ENCODE data around the gene PLA2G4D. TPM values are rescaled to one million over a fixed set of nuclear protein-coding genes. Genes with fewer than 3 reads are reported as not detected.
A peak's percentile ranks its signal among the peaks of the same experiment; 100 is the strongest.

Gene PLA2G4D
- total and polyA plus RNA-seq, 5 donors from 2014 or later = not detected

- Mint-ChIP-seq H3K9me3 (peaks cover 0 to 4% (median 0%) of the 10 kb centered on the region in 7 donors), H3K27ac (no peak overlapping the region), H3K4me3 (no peak overlapping the region), H3K36me3 (no peaks in the 10 kb centered on the region), H3K27me3 (peaks cover 48% of the 10 kb centered on the region), H3K4me1 (peaks cover 0 to 18% (median 7%) of the 10 kb centered on the region in 4 donors)
- H3K9me3 ChIP-seq (ENCODE audit: control insufficient read depth in 2 of 2, low read length in 2 of 2) = no peaks in the 10 kb centered on the region
- ATAC-seq (ENCODE audit: low read depth in 2 of 2) (no peak), DNase-seq (no peak)
- H3K4me1 ChIP-seq (ENCODE audit: control insufficient read depth, insufficient read depth, low read length, poor library complexity, severe bottlenecking) = peaks cover 12% of the 10 kb centered on the region
- H3K27ac ChIP-seq (ENCODE audit: insufficient read depth, low read length, poor library complexity, severe bottlenecking) = no peak overlapping the region
- H3K4me3 ChIP-seq (ENCODE audit: low read depth, low read length) = no peak overlapping the region
- no peaks in the 10 kb centered on the region for H3K36me3 ChIP-seq (ENCODE audit: control insufficient read depth, insufficient read depth, low read length)
- peaks cover 3% of the 10 kb centered on the region for H3K27me3 ChIP-seq (ENCODE audit: control insufficient read depth, insufficient read depth, low read length)
Observed at GRCh38 chr15:42060797-42061196, 33.6 kb downstream of the PLA2G4D start.

DNA sequence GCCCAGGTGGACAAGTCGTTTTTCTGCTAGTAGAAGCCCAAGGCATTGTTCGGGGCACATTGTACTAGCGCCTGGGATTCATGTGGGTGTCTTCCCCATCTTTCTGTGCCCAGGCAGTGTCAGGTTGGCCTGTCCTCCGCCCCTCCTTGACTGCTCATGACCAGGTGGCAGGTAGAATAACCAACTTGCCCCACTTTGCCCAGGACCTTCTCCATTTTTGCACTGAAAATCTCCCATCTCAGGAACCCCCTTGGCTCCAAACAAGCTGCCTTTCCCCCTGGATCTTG lies 33.9 kb downstream of the PLA2G4D start:
- H3K4me3 ChIP-seq (ENCODE audit: low read depth, low read length) = no peak overlapping the region
- H3K36me3 ChIP-seq (ENCODE audit: control insufficient read depth, insufficient read depth, low read length) = no peaks in the 10 kb centered on the region
- no peak for ATAC-seq (ENCODE audit: low read depth in 2 of 2)
- Mint-ChIP-seq H3K9me3 (peaks cover 0 to 4% (median 0%) of the 10 kb centered on the region in 7 donors), H3K4me3 (no peak overlapping the region), H3K27ac (peak overlapping the region in 2 of 3 donors; percentile 60 to 69), H3K4me1 (peaks cover 0 to 18% (median 7%) of the 10 kb centered on the region in 4 donors), H3K36me3 (no peaks in the 10 kb centered on the region), H3K27me3 (peaks cover 52% of the 10 kb centered on the region)
- DNase-seq = no peak
- H3K27ac ChIP-seq (ENCODE audit: insufficient read depth, low read length, poor library complexity, severe bottlenecking) = no peak overlapping the region
- peaks cover 4% of the 10 kb centered on the region for H3K27me3 ChIP-seq (ENCODE audit: control insufficient read depth, insufficient read depth, low read length)
- H3K9me3 ChIP-seq (ENCODE audit: control insufficient read depth in 2 of 2, low read length in 2 of 2) = no peaks in the 10 kb centered on the region
- H3K4me1 ChIP-seq (ENCODE audit: control insufficient read depth, insufficient read depth, low read length, poor library complexity, severe bottlenecking) = peaks cover 12% of the 10 kb centered on the region

GRCh38 chr15:42059661-42060476 lies 34.5 kb downstream of the PLA2G4D start:
- Mint-ChIP-seq H3K27me3 (peaks cover 52% of the 10 kb centered on the region), H3K4me3 (no peak overlapping the region), H3K9me3 (peaks cover 0 to 4% (median 0%) of the 10 kb centered on the region in 7 donors), H3K27ac (peak overlapping the region in 2 of 3 donors; percentile 60 to 69), H3K4me1 (peaks cover 0 to 18% (median 7%) of the 10 kb centered on the region in 4 donors), H3K36me3 (no peaks in the 10 kb centered on the region)
- H3K9me3 ChIP-seq (ENCODE audit: control insufficient read depth in 2 of 2, low read length in 2 of 2) = no peaks in the 10 kb centered on the region
- H3K27me3 ChIP-seq (ENCODE audit: control insufficient read depth, insufficient read depth, low read length) = peaks cover 4% of the 10 kb centered on the region
- peak in 1 of 2 donors; percentile 53 for ATAC-seq (ENCODE audit: low read depth in 2 of 2)
- no peaks in the 10 kb centered on the region for H3K36me3 ChIP-seq (ENCODE audit: control insufficient read depth, insufficient read depth, low read length)
- no peak overlapping the region for H3K27ac ChIP-seq (ENCODE audit: insufficient read depth, low read length, poor library complexity, severe bottlenecking)
- peak; percentile 50 to 74 (median 62) for DNase-seq
- H3K4me1 ChIP-seq (ENCODE audit: control insufficient read depth, insufficient read depth, low read length, poor library complexity, severe bottlenecking) = peaks cover 12% of the 10 kb centered on the region
- peak overlapping the region; percentile 61 for H3K4me3 ChIP-seq (ENCODE audit: low read depth, low read length)

GRCh38 chr15:42058791-42059190 lies 35.6 kb downstream of the PLA2G4D start:
- Histone ChIP-seq H3K4me1 (ENCODE audit: control insufficient read depth, insufficient read depth, low read length, poor library complexity, severe bottlenecking) (peaks cover 12% of the 10 kb centered on the region), H3K27ac (ENCODE audit: insufficient read depth, low read length, poor library complexity, severe bottlenecking) (no peak overlapping the region), H3K36me3 (ENCODE audit: control insufficient read depth, insufficient read depth, low read length) (no peaks in the 10 kb centered on the region), H3K9me3 (ENCODE audit: control insufficient read depth in 2 of 2, low read length in 2 of 2) (no peaks in the 10 kb centered on the region), H3K27me3 (ENCODE audit: control insufficient read depth, insufficient read depth, low read length) (peaks cover 4% of the 10 kb centered on the region), H3K4me3 (ENCODE audit: low read depth, low read length) (no peak overlapping the region)
- Mint-ChIP-seq H3K4me3 (no peak overlapping the region), H3K27me3 (peaks cover 46% of the 10 kb centered on the region), H3K4me1 (peaks cover 0 to 18% (median 7%) of the 10 kb centered on the region in 4 donors), H3K36me3 (no peaks in the 10 kb centered on the region), H3K27ac (no peak overlapping the region), H3K9me3 (peaks cover 0 to 2% (median 0%) of the 10 kb centered on the region in 7 donors)
- no peak for ATAC-seq (ENCODE audit: low read depth in 2 of 2)
- no peak for DNase-seq

GRCh38 chr15:42057799-42058646 lies 36.3 kb downstream of the PLA2G4D start:
- no peak for DNase-seq
- H3K4me3 Mint-ChIP-seq = peak overlapping the region in 2 of 4 donors; percentile 36 to 43

GRCh38 chr15:42056934-42057798 lies 37.2 kb downstream of the PLA2G4D start:
- Histone ChIP-seq H3K9me3 (ENCODE audit: control insufficient read depth in 2 of 2, low read length in 2 of 2) (no peaks in the 10 kb centered on the region), H3K36me3 (ENCODE audit: control insufficient read depth, insufficient read depth, low read length) (no peaks in the 10 kb centered on the region), H3K4me1 (ENCODE audit: control insufficient read depth, insufficient read depth, low read length, poor library complexity, severe bottlenecking) (peaks cover 12% of the 10 kb centered on the region), H3K4me3 (ENCODE audit: low read depth, low read length) (peak overlapping the region; percentile 61), H3K27ac (ENCODE audit: insufficient read depth, low read length, poor library complexity, severe bottlenecking) (no peak overlapping the region), H3K27me3 (ENCODE audit: control insufficient read depth, insufficient read depth, low read length) (peaks cover 4% of the 10 kb centered on the region)
- H3K4me3 Mint-ChIP-seq = peak overlapping the region; percentile 42 to 68 (median 64)
- H3K27ac Mint-ChIP-seq = peak overlapping the region in 2 of 3 donors; percentile 64 to 82
- peaks cover 0 to 18% (median 7%) of the 10 kb centered on the region in 4 donors for H3K4me1 Mint-ChIP-seq
- peaks cover 0 to 4% (median 0%) of the 10 kb centered on the region in 7 donors for H3K9me3 Mint-ChIP-seq
- ATAC-seq (ENCODE audit: low read depth in 2 of 2) = peak; percentile 55 to 64
- DNase-seq = peak; percentile 15 to 57 (median 38)
- peaks cover 48% of the 10 kb centered on the region for H3K27me3 Mint-ChIP-seq
- H3K36me3 Mint-ChIP-seq = no peaks in the 10 kb centered on the region

More at GRCh38 chr15:42057799-42058646, 36.3 kb downstream of the PLA2G4D start:
- peaks cover 4% of the 10 kb centered on the region for H3K27me3 ChIP-seq (ENCODE audit: control insufficient read depth, insufficient read depth, low read length)
- no peak overlapping the region for H3K4me3 ChIP-seq (ENCODE audit: low read depth, low read length)
- Mint-ChIP-seq H3K4me1 (peaks cover 0 to 18% (median 7%) of the 10 kb centered on the region in 4 donors), H3K36me3 (no peaks in the 10 kb centered on the region), H3K27me3 (peaks cover 50% of the 10 kb centered on the region), H3K27ac (peak overlapping the region in 2 of 3 donors; percentile 15 to 82), H3K9me3 (peaks cover 0 to 2% (median 0%) of the 10 kb centered on the region in 7 donors)
- no peaks in the 10 kb centered on the region for H3K9me3 ChIP-seq (ENCODE audit: control insufficient read depth in 2 of 2, low read length in 2 of 2)
- no peak for ATAC-seq (ENCODE audit: low read depth in 2 of 2)
- no peaks in the 10 kb centered on the region for H3K36me3 ChIP-seq (ENCODE audit: control insufficient read depth, insufficient read depth, low read length)
- peaks cover 12% of the 10 kb centered on the region for H3K4me1 ChIP-seq (ENCODE audit: control insufficient read depth, insufficient read depth, low read length, poor library complexity, severe bottlenecking)
- H3K27ac ChIP-seq (ENCODE audit: insufficient read depth, low read length, poor library complexity, severe bottlenecking) = no peak overlapping the region

DNA sequence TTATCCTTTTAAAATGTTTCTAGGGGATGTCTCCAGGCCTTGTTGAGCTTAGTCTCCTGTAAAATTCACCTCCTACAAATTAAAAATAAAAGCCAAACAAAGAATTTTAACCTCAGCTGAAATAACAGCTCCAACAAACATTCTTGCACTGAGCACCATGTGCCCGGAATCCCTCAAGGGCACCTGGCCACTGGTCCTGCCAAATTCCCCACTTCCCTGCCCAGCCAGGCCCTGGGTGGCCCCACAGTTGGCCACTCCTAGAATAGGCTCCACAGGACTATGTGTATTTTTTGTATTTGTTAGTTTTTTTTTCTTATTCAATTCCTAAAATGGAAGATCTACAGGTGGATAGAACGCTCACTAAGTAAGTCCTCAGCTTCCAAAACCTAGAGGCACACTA lies 40.4 kb downstream of the PLA2G4D start:
- Mint-ChIP-seq H3K9me3 (peaks cover 0 to 4% (median 0%) of the 10 kb centered on the region in 7 donors), H3K4me3 (no peak overlapping the region), H3K27me3 (peaks cover 42% of the 10 kb centered on the region), H3K36me3 (no peaks in the 10 kb centered on the region), H3K4me1 (peaks cover 0 to 9% (median 3%) of the 10 kb centered on the region in 4 donors), H3K27ac (peak overlapping the region in 1 of 3 donors; percentile 79)
- Histone ChIP-seq H3K27me3 (ENCODE audit: control insufficient read depth, insufficient read depth, low read length) (peaks cover 4% of the 10 kb centered on the region), H3K4me1 (ENCODE audit: control insufficient read depth, insufficient read depth, low read length, poor library complexity, severe bottlenecking) (peaks cover 7% of the 10 kb centered on the region), H3K36me3 (ENCODE audit: control insufficient read depth, insufficient read depth, low read length) (no peaks in the 10 kb centered on the region), H3K9me3 (ENCODE audit: control insufficient read depth in 2 of 2, low read length in 2 of 2) (no peaks in the 10 kb centered on the region), H3K4me3 (ENCODE audit: low read depth, low read length) (no peak overlapping the region), H3K27ac (ENCODE audit: insufficient read depth, low read length, poor library complexity, severe bottlenecking) (no peak overlapping the region)
- ATAC-seq (ENCODE audit: low read depth in 2 of 2) = no peak
- DNase-seq = no peak
